DOHH2 (cell line): ENCODE results near the gene NHERF2.

Experiments
- H3F3A ChIP-seq: fragments of 200-600 bp; sonication (generic), shearing (Covaris generic); 2 replicates; pipeline ENCODE4 v1.6.0; 2016; ENCODE audit warnings: antibody characterized with exemption, mild to moderate bottlenecking; ENCODE audit not compliant: control insufficient read depth, insufficient read depth
- H3K27ac ChIP-seq: fragments of 200-600 bp; sonication (generic); 2 replicates; pipeline ENCODE4 v1.5.1; 2014; ENCODE audit warnings: low read depth, mild to moderate bottlenecking, low read length, moderate library complexity
- H3K27me3 ChIP-seq: fragments of 200-600 bp; sonication (generic); 2 replicates; pipeline ENCODE4 v1.6.1; 2014; ENCODE audit warnings: mild to moderate bottlenecking, low read length, mixed read lengths; ENCODE audit not compliant: control insufficient read depth
- H3K36me3 ChIP-seq: fragments of 200-600 bp; sonication (generic); 2 replicates; pipeline ENCODE4 v1.6.1; 2014; ENCODE audit warnings: mild to moderate bottlenecking, low read length, moderate library complexity, mixed read lengths; ENCODE audit not compliant: control insufficient read depth
- H3K4me1 ChIP-seq: fragments of 200-600 bp; sonication (generic); 2 replicates; pipeline ENCODE4 v1.6.1; 2014; ENCODE audit warnings: mild to moderate bottlenecking, low read length, mixed read lengths; ENCODE audit not compliant: control insufficient read depth
- H3K4me2 ChIP-seq: fragments of 200-600 bp; sonication (generic); 2 replicates; pipeline ENCODE4 v1.6.0; 2014; ENCODE audit warnings: mild to moderate bottlenecking, low read length, moderate library complexity
- H3K4me3 ChIP-seq: fragments of 200-600 bp; sonication (generic); 2 replicates; pipeline ENCODE4 v1.5.1; 2014; ENCODE audit warnings: mild to moderate bottlenecking, low read length, mixed read lengths
- H3K79me2 ChIP-seq: fragments of 200-600 bp; sonication (generic); 2 replicates; pipeline ENCODE4 v1.6.1; 2014; ENCODE audit warnings: mild to moderate bottlenecking, low read length, mixed read lengths; ENCODE audit not compliant: control insufficient read depth
- H3K9me2 ChIP-seq: fragments of 200-600 bp; sonication (generic); replicated peaks from 2 replicates; pipeline ENCODE4 v1.6.1; 2014; ENCODE audit warnings: mild to moderate bottlenecking, low read length, mixed read lengths; ENCODE audit not compliant: control insufficient read depth
- H3K9me3 ChIP-seq: fragments of 200-600 bp; sonication (generic); 2 replicates; pipeline ENCODE4 v1.6.1; 2014; ENCODE audit warnings: antibody characterized with exemption, low read length, mixed read lengths; ENCODE audit not compliant: control insufficient read depth, insufficient read depth
- H4K20me1 ChIP-seq: fragments of 200-600 bp; sonication (generic); 2 replicates; pipeline ENCODE4 v1.6.0; 2014; ENCODE audit warnings: low read depth, mild to moderate bottlenecking, antibody characterized with exemption, low read length, moderate library complexity; ENCODE audit not compliant: control insufficient read depth, insufficient read depth
- EZH2phosphoT487 ChIP-seq: fragments of 200-600 bp; sonication (generic); IDR thresholded peaks from 2 replicates; pipeline ENCODE4 v1.6.1; 2017; ENCODE audit warnings: borderline replicate concordance, mild to moderate bottlenecking, antibody characterized with exemption, low read length, moderate library complexity, mixed read lengths
- TF ChIP-seq, protein P1 (sequence below): fragments of 200-600 bp; sonication (generic); IDR thresholded peaks from one replicate; pipeline ENCODE4 v1.5.1; 2014; ENCODE audit warnings: antibody characterized with exemption, mild to moderate bottlenecking, low read depth, low read length; ENCODE audit not compliant: poor library complexity, severe bottlenecking

The NHERF2 gene

DNA sequence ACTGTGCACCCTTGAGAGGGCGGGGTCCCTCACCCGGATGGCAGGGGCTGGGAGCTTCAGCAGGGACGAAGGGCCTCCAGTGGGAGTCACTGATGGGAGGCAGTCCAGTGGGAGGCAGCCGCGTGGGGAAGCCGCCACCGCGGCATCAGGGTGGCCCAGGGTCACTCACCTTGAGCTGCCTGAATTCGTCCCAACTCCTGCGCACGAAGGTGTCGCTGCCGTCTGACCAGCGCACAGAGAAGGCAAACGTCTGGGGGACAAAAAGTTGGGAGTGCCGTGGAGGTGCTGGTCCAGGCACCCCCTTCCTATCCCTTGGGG lies 46.0 kb upstream of the NHERF2 start:
- peaks cover 8% of the 10 kb centered on the region for H3F3A ChIP-seq
- peaks cover 25% of the 10 kb centered on the region for H3K4me1 ChIP-seq
- no peaks in the 10 kb centered on the region for H4K20me1 ChIP-seq
- no peak overlapping the region for H3K4me2 ChIP-seq
- no peak overlapping the region for H3K4me3 ChIP-seq
- H3K27ac ChIP-seq = no peak overlapping the region
- H3K9me2 ChIP-seq = no peaks in the 10 kb centered on the region
- TF ChIP-seq, protein P1, sequence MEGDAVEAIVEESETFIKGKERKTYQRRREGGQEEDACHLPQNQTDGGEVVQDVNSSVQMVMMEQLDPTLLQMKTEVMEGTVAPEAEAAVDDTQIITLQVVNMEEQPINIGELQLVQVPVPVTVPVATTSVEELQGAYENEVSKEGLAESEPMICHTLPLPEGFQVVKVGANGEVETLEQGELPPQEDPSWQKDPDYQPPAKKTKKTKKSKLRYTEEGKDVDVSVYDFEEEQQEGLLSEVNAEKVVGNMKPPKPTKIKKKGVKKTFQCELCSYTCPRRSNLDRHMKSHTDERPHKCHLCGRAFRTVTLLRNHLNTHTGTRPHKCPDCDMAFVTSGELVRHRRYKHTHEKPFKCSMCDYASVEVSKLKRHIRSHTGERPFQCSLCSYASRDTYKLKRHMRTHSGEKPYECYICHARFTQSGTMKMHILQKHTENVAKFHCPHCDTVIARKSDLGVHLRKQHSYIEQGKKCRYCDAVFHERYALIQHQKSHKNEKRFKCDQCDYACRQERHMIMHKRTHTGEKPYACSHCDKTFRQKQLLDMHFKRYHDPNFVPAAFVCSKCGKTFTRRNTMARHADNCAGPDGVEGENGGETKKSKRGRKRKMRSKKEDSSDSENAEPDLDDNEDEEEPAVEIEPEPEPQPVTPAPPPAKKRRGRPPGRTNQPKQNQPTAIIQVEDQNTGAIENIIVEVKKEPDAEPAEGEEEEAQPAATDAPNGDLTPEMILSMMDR = no peak
- TF ChIP-seq EZH2phosphoT487 = no peak
- H3K36me3 ChIP-seq = peaks cover 46% of the 10 kb centered on the region
- H3K27me3 ChIP-seq = peaks cover 37% of the 10 kb centered on the region
- H3K9me3 ChIP-seq = no peaks in the 10 kb centered on the region
- peaks cover 16% of the 10 kb centered on the region for H3K79me2 ChIP-seq

DNA sequence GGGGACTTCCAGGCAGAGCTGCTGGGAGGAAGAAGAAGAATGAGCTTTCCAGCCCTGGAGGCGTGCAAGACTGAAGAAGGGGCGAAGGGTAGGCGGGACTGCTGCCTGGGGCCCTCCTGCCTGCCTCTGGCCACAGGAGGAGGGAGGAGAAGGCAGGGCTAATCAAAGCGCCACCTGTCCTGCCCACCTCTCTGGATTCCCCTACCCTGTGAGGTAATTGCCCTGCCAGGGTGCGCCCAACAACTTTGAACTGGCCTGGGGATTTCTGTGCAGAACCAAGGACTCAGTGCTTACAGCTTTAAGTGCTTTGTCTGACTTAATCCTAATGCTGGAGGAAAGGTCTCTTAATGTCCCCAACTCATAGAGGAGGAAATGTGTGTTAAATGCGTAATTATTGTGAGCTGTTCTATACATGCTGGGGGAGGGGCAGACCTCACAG lies 45.3 kb upstream of the NHERF2 start, which contains the start of gene NOXO1:
TSS of gene NOXO1 (minus strand) at position 72 of the 439 bp plus-strand sequence. CDS start 290 bp downstream, outside the sequence.
- peaks cover 17% of the 10 kb centered on the region for H3K79me2 ChIP-seq
- H3F3A ChIP-seq = peaks cover 8% of the 10 kb centered on the region
- no peak within 1 kb of the TSS for H3K4me3 ChIP-seq
- TF ChIP-seq, protein P1 = no peak
- TF ChIP-seq EZH2phosphoT487 = no peak
- peaks cover 37% of the 10 kb centered on the region for H3K27me3 ChIP-seq
- H3K36me3 ChIP-seq = peaks cover 46% of the 10 kb centered on the region
- H3K9me2 ChIP-seq = no peaks in the 10 kb centered on the region
- no peak within 1 kb of the TSS for H3K27ac ChIP-seq
- H4K20me1 ChIP-seq = no peaks in the 10 kb centered on the region
- no peak within 1 kb of the TSS for H3K4me2 ChIP-seq
- no peaks in the 10 kb centered on the region for H3K9me3 ChIP-seq
- H3K4me1 ChIP-seq = peaks cover 25% of the 10 kb centered on the region

DNA sequence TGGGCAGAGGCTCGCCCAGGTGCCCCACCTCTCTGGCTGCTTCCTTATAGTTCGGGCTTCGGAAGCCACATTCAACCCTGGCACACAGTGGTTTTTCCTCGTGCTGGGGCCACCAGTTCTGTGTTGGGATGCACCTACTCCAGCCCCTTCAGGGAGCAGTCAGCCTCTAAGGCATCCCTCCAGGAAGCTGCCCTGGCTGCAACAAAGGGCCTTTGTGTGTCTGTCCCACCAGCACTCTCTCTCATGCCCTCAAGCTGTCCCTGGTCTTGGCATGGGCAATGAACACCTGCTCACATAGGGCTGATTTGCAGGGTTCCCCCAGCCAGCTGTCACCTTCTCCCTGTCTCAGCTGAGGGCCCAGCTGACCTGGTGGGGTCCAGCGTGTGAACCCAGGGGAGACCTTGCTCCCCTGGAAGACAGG lies 44.7 kb upstream of the NHERF2 start:
- Histone ChIP-seq H3K4me3 (no peak overlapping the region), H3K4me1 (peaks cover 25% of the 10 kb centered on the region), H3K4me2 (no peak overlapping the region), H3K9me3 (no peaks in the 10 kb centered on the region), H3K27me3 (peaks cover 37% of the 10 kb centered on the region), H3K36me3 (peaks cover 46% of the 10 kb centered on the region), H3K79me2 (peaks cover 17% of the 10 kb centered on the region), H4K20me1 (no peaks in the 10 kb centered on the region), H3K27ac (no peak overlapping the region), H3F3A (peaks cover 8% of the 10 kb centered on the region), H3K9me2 (no peaks in the 10 kb centered on the region)
- TF ChIP-seq, protein P1 = no peak
- TF ChIP-seq EZH2phosphoT487 = no peak
